Lower leg skin (tissue), 3 donors: ENCODE data around the gene RAB5A.

Experiments used
- POLR2A ChIP-seq, 2 donors: fragments of 450-650 bp; IDR thresholded peaks; one replicate each; pipeline ENCODE4 v1.6.1; 2016 to 2017; ENCODE audit warnings: antibody characterized with exemption in 2 of 2, mild to moderate bottlenecking in 1 of 2, moderate library complexity in 1 of 2
- TF ChIP-seq, protein P1 (sequence below), 3 donors: fragments of 450-650 bp; IDR thresholded peaks; one replicate each; pipeline ENCODE4 v1.5.1; 2016; ENCODE audit warnings: antibody characterized with exemption in 3 of 3, mild to moderate bottlenecking in 3 of 3, moderate library complexity in 2 of 3

GRCh38 chr3:19901337-19901736, 45.6 kb upstream of the RAB5A start:
- TF ChIP-seq, protein P1, sequence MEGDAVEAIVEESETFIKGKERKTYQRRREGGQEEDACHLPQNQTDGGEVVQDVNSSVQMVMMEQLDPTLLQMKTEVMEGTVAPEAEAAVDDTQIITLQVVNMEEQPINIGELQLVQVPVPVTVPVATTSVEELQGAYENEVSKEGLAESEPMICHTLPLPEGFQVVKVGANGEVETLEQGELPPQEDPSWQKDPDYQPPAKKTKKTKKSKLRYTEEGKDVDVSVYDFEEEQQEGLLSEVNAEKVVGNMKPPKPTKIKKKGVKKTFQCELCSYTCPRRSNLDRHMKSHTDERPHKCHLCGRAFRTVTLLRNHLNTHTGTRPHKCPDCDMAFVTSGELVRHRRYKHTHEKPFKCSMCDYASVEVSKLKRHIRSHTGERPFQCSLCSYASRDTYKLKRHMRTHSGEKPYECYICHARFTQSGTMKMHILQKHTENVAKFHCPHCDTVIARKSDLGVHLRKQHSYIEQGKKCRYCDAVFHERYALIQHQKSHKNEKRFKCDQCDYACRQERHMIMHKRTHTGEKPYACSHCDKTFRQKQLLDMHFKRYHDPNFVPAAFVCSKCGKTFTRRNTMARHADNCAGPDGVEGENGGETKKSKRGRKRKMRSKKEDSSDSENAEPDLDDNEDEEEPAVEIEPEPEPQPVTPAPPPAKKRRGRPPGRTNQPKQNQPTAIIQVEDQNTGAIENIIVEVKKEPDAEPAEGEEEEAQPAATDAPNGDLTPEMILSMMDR (IDR thresholded peaks at IDR 0.05), result no peak
- no peak for TF ChIP-seq POLR2A (IDR thresholded peaks at IDR 0.05)
